Uterus (tissue), 2 donors: Measurements from ENCODE around the gene NDUFAF4.

Experiments used
- POLR2A ChIP-seq, 2 donors: fragments of 450-650 bp; IDR thresholded peaks; one replicate each; pipeline ENCODE4 v1.6.1; 2016; ENCODE audit warnings: antibody characterized with exemption in 2 of 2, mild to moderate bottlenecking in 1 of 2, moderate library complexity in 1 of 2
- TF ChIP-seq, protein P1 (sequence below), 4 experiments: fragments of 200-600 bp in 2 of 4; fragments of 450-650 bp in 2 of 4; sonication (generic) in 2 of 4; IDR thresholded peaks; one replicate each; pipeline ENCODE4 v1.5.1; 2016 to 2019; ENCODE audit warnings: antibody characterized with exemption in 4 of 4, mild to moderate bottlenecking in 2 of 4, moderate library complexity in 1 of 4

- TF ChIP-seq, protein P1, sequence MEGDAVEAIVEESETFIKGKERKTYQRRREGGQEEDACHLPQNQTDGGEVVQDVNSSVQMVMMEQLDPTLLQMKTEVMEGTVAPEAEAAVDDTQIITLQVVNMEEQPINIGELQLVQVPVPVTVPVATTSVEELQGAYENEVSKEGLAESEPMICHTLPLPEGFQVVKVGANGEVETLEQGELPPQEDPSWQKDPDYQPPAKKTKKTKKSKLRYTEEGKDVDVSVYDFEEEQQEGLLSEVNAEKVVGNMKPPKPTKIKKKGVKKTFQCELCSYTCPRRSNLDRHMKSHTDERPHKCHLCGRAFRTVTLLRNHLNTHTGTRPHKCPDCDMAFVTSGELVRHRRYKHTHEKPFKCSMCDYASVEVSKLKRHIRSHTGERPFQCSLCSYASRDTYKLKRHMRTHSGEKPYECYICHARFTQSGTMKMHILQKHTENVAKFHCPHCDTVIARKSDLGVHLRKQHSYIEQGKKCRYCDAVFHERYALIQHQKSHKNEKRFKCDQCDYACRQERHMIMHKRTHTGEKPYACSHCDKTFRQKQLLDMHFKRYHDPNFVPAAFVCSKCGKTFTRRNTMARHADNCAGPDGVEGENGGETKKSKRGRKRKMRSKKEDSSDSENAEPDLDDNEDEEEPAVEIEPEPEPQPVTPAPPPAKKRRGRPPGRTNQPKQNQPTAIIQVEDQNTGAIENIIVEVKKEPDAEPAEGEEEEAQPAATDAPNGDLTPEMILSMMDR (IDR thresholded peaks at IDR 0.05) = no peak
- no peak for TF ChIP-seq POLR2A (IDR thresholded peaks at IDR 0.05)
Observed at GRCh38 chr6:96923400-96923799, 25.7 kb upstream of the NDUFAF4 start.
